HepG2 (cell line): ENCODE measurements around the gene SLC5A5. TPM values are rescaled to one million over a fixed set of nuclear protein-coding genes. Genes with fewer than 3 reads are reported as not detected.
A peak's percentile ranks its signal among the peaks of the same experiment; 100 is the strongest.

Source experiments
- EP300 ChIP-seq, 3 experiments: sonication (generic) in 1 of 3; formaldehyde crosslinking in 1 of 3; IDR thresholded peaks; 2 replicates each; pipeline versions ENCODE4 v1.5.1 to v1.6.1; 2011 to 2020; ENCODE audit warnings: low read depth in 2 of 3, low read length in 2 of 3, borderline replicate concordance in 1 of 3, improper control_type of control experiment in 1 of 3, mild to moderate bottlenecking in 1 of 3, missing genetic modification reagents in 1 of 3, moderate library complexity in 1 of 3
- GMEB2 ChIP-seq: IDR thresholded peaks from 2 replicates; pipeline ENCODE4 v1.6.1; 2016; ENCODE audit warnings: missing biosample characterization, missing genetic modification reagents, low read depth
- MBD4 ChIP-seq: IDR thresholded peaks from 2 replicates; pipeline ENCODE4 v1.6.1; 2012; ENCODE audit warnings: low read length, inconsistent platforms, borderline replicate concordance
- MYNN ChIP-seq: sonication (generic); formaldehyde crosslinking; IDR thresholded peaks from 2 replicates; pipeline ENCODE4 v1.4.0; 2020; ENCODE audit warnings: mild to moderate bottlenecking, low read depth, missing genetic modification reagents
- SCMH1 ChIP-seq: sonication (generic); formaldehyde crosslinking; IDR thresholded peaks from 2 replicates; pipeline ENCODE4 v1.9.0; 2021; ENCODE audit warnings: missing genetic modification reagents, mild to moderate bottlenecking, borderline replicate concordance
- SIX4 ChIP-seq: sonication (generic); formaldehyde crosslinking; IDR thresholded peaks from 2 replicates; pipeline ENCODE4 v1.4.0; 2020; ENCODE audit warnings: missing genetic modification reagents
- SPEN ChIP-seq: sonication (generic); formaldehyde crosslinking; IDR thresholded peaks from 2 replicates; pipeline ENCODE4 v1.5.1; 2020; ENCODE audit warnings: low read depth, mild to moderate bottlenecking, missing genetic modification reagents
- TFDP2 ChIP-seq: sonication (generic); formaldehyde crosslinking; IDR thresholded peaks from 2 replicates; pipeline ENCODE4 v1.4.0; 2020; ENCODE audit warnings: missing genetic modification reagents
- ZNF251 ChIP-seq: sonication (generic); formaldehyde crosslinking; IDR thresholded peaks from 2 replicates; pipeline ENCODE4 v1.9.0; 2021; ENCODE audit warnings: mild to moderate bottlenecking, missing genetic modification reagents
- ZNF446 ChIP-seq: sonication (generic); formaldehyde crosslinking; IDR thresholded peaks from 2 replicates; pipeline ENCODE4 v1.5.0; 2020; ENCODE audit warnings: mild to moderate bottlenecking, missing genetic modification reagents
- ZNF503 ChIP-seq: sonication (generic); formaldehyde crosslinking; IDR thresholded peaks from 2 replicates; pipeline ENCODE4 v1.4.0; 2020; ENCODE audit warnings: missing genetic modification reagents
- polyA plus RNA-seq, 8 experiments: library from polyadenylated mRNA; depleted of rRNA in 3 of 8; stranded (reverse) in 7 of 8; unstranded in 1 of 8; fragments of >200 nt; fragmentation: Illumina TruSeq in 4 of 8; extraction: Trizol in 4 of 8; gene quantifications; 2 replicates each; pipeline versions ENCODE4 v1.2.1 to v1.2.3, GENCODE V29; 2011 to 2016; ENCODE audit warnings: low read depth in 4 of 8, missing spikeins in 1 of 8, mixed read lengths in 1 of 8; ENCODE audit not compliant: insufficient read depth in 1 of 8
- total RNA-seq, 5 experiments: library from RNA; depleted of rRNA; stranded (reverse); fragments of >200 nt; fragmentation: Illumina TruSeq; extraction: Trizol; gene quantifications; 2 replicates each; pipeline ENCODE4 v1.2.3, GENCODE V29; 2016; ENCODE audit warnings: low read depth in 1 of 5
- TF ChIP-seq, protein P1 (sequence below): sonication (generic); formaldehyde crosslinking; IDR thresholded peaks from 2 replicates; pipeline ENCODE4 v1.4.0; 2020; ENCODE audit warnings: mild to moderate bottlenecking, missing genetic modification reagents, borderline replicate concordance
- TF ChIP-seq, protein P2 (sequence below): conservative IDR thresholded peaks from 2 replicates; pipeline ENCODE4 v1.6.1; 2018; ENCODE audit warnings: missing genetic modification reagents
- TF ChIP-seq, protein P3 (sequence below): IDR thresholded peaks from 2 replicates; pipeline ENCODE4 v1.6.1; 2016; ENCODE audit warnings: mild to moderate bottlenecking

Gene SLC5A5
- total and polyA plus RNA-seq, 2 of the 13 experiments (the other 11 are each of a cell fraction or from before 2014, with no cell fraction given) = not detected

DNA sequence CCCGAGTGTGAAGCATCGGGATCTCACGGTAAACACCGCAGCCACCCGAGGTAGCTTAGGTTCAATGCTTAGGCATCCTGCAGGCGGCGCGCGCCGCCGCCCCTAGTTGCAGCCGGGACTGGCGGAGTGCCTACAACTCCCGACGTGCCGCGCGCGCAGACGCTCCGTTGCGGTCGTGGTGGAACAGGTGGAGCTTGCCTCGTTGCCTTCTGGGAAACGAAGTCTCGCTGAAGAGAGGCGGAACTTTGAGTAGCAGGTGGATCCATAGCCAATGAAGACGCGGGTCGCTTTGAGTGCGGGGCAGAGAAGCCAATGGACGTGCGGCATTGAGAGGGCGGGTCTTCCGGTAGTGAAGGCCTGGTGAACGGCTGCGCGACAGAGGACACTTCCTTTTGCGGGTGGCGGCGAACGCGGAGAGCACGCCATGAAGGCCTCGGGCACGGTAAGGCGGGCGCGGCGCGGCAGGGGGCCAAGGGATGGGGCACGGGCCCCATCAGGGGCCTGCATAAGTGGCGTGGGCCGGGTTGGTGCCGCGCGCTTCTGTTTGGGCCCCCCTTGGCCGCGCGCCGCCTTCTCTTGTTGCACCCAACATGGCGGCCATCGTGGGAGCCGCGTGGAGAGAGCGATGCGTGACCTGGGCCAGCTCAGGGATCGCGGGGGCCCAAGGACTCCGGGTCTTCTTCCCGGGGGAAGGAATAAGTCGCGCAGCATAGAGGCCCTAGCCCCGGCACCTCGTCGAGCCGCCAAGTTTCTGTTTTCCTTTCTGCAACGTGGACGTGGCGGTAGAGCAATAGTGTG lies 12.0 kb upstream of the SLC5A5 start, which contains the start of gene RPL18A (continued):
- TF ChIP-seq MYNN (no peak), EP300 (IDR thresholded peaks at IDR 0.05; ENCODE audit: low read depth in 2 of 2, low read length in 2 of 2) (peak in 1 of 2 experiments; percentile 4; a peak in 1 of 4 replicates), EP300 (CRISPR knock-in tag; IDR thresholded peaks at IDR 0.05; ENCODE audit: borderline replicate concordance) (no peak; the same call in 1 of the 2 replicates), GMEB2 (CRISPR knock-in tag) (peak; percentile 62; the same call in 1 of the 2 replicates), SCMH1 (CRISPR knock-in tag) (no peak), ZNF446 (CRISPR knock-in tag) (no peak), SIX4 (CRISPR knock-in tag) (no peak), ZNF251 (CRISPR knock-in tag) (no peak), MBD4 (no peak), SPEN (CRISPR knock-in tag) (peak; percentile 86; the same call in 1 of the 2 replicates), TFDP2 (CRISPR knock-in tag) (peak; percentile 47; the same call in 1 of the 2 replicates), ZNF503 (CRISPR knock-in tag) (0 out of 2 replicates have a peak, but pooled peaks have one; percentile 50)
- TF ChIP-seq, protein P1, sequence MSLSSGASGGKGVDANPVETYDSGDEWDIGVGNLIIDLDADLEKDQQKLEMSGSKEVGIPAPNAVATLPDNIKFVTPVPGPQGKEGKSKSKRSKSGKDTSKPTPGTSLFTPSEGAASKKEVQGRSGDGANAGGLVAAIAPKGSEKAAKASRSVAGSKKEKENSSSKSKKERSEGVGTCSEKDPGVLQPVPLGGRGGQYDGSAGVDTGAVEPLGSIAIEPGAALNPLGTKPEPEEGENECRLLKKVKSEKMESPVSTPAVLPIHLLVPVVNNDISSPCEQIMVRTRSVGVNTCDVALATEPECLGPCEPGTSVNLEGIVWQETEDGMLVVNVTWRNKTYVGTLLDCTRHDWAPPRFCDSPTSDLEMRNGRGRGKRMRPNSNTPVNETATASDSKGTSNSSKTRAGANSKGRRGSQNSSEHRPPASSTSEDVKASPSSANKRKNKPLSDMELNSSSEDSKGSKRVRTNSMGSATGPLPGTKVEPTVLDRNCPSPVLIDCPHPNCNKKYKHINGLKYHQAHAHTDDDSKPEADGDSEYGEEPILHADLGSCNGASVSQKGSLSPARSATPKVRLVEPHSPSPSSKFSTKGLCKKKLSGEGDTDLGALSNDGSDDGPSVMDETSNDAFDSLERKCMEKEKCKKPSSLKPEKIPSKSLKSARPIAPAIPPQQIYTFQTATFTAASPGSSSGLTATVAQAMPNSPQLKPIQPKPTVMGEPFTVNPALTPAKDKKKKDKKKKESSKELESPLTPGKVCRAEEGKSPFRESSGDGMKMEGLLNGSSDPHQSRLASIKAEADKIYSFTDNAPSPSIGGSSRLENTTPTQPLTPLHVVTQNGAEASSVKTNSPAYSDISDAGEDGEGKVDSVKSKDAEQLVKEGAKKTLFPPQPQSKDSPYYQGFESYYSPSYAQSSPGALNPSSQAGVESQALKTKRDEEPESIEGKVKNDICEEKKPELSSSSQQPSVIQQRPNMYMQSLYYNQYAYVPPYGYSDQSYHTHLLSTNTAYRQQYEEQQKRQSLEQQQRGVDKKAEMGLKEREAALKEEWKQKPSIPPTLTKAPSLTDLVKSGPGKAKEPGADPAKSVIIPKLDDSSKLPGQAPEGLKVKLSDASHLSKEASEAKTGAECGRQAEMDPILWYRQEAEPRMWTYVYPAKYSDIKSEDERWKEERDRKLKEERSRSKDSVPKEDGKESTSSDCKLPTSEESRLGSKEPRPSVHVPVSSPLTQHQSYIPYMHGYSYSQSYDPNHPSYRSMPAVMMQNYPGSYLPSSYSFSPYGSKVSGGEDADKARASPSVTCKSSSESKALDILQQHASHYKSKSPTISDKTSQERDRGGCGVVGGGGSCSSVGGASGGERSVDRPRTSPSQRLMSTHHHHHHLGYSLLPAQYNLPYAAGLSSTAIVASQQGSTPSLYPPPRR (CRISPR knock-in tag) = peak; percentile 14; the same call in 1 of the 2 replicates
- TF ChIP-seq, protein P2, sequence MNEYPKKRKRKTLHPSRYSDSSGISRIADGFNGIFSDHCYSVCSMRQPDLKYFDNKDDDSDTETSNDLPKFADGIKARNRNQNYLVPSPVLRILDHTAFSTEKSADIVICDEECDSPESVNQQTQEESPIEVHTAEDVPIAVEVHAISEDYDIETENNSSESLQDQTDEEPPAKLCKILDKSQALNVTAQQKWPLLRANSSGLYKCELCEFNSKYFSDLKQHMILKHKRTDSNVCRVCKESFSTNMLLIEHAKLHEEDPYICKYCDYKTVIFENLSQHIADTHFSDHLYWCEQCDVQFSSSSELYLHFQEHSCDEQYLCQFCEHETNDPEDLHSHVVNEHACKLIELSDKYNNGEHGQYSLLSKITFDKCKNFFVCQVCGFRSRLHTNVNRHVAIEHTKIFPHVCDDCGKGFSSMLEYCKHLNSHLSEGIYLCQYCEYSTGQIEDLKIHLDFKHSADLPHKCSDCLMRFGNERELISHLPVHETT (CRISPR knock-in tag) = no peak; the same call in 1 of the 2 replicates
- TF ChIP-seq, protein P3, sequence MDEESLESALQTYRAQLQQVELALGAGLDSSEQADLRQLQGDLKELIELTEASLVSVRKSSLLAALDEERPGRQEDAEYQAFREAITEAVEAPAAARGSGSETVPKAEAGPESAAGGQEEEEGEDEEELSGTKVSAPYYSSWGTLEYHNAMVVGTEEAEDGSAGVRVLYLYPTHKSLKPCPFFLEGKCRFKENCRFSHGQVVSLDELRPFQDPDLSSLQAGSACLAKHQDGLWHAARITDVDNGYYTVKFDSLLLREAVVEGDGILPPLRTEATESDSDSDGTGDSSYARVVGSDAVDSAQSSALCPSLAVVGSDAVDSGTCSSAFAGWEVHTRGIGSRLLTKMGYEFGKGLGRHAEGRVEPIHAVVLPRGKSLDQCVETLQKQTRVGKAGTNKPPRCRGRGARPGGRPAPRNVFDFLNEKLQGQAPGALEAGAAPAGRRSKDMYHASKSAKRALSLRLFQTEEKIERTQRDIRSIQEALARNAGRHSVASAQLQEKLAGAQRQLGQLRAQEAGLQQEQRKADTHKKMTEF (CRISPR knock-in tag) = peak; percentile 77
